ENCODE data around the gene ZNF526. TPM values are rescaled to one million over a fixed set of nuclear protein-coding genes. Genes with fewer than 3 reads are reported as not detected.
A peak's percentile ranks its signal among the peaks of the same experiment; 100 is the strongest.

The ZNF526 gene
- total RNA-seq, 1 experiment from 2014 or later = 21.3 TPM

- Histone ChIP-seq H3K27ac (ENCODE audit: low read depth, low read length, poor library complexity, severe bottlenecking) (no peak overlapping the region), H3K27me3 (replicated peaks; ENCODE audit: insufficient read depth, low read depth, low read length, poor library complexity) (peaks cover 51% of the 10 kb centered on the region), H3K9me3 (ENCODE audit: low read depth, low read length, poor library complexity, severe bottlenecking) (no peaks in the 10 kb centered on the region), H3K4me1 (ENCODE audit: insufficient read depth, low read length, poor library complexity, severe bottlenecking) (peaks cover 16% of the 10 kb centered on the region), H3K36me3 (ENCODE audit: insufficient read depth, low read length, poor library complexity, severe bottlenecking) (no peaks in the 10 kb centered on the region), H3K4me3 (ENCODE audit: low read depth, low read length, poor library complexity, severe bottlenecking) (peak overlapping the region; percentile 51)
- ChIA-PET CTCF (interaction anchor here (0.6 to 1.3 kb wide), 5 partner anchors 15 to 259 kb away, joined by 3 to 7 read pairs (median 3); no protein-coding TSS in a partner anchor), POLR2A (ENCODE audit: low non-redundant PET) (interaction anchor here (0.8 kb wide), 1 partner anchor 380 kb away, joined by 8 read pairs; no protein-coding TSS in a partner anchor)
- DNase-seq (ENCODE audit: low spot score) = no peak
- BruUV-seq (replicated peaks) = no TSS peak
- intact Hi-C loops (cut with micrococcal nuclease; ENCODE audit: unreplicated experiment) = no loop called here
- peak; percentile 91 for TF ChIP-seq EZH2 (IDR thresholded peaks at IDR 0.05; ENCODE audit: borderline replicate concordance, low read depth, low read length, poor library complexity, severe bottlenecking)
- no peak for TF ChIP-seq CTCF (conservative IDR thresholded peaks at IDR 0.05; ENCODE audit: low read depth, low read length)
Observed at GRCh38 chr19:42175952-42176648, 44.0 kb upstream of the ZNF526 start.

DNA sequence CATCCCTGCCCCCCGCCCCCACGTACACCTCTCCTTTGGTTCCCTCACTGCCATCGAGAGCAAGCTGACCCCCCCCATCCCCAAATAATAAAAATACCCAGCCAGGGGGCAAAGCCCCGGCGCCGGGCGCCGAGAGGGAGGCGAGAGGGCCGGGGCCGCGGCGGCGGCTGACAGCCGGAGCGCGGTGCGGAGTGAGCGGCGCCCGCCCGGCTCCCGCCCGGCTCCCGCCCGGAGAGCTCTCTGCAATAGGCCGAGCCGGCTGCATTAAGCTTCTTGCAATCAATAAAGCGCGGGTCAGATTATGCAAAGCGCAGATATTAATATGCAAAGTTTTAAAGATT, 43.5 kb upstream of the ZNF526 start:
- TF ChIP-seq EZH2 (IDR thresholded peaks at IDR 0.05; ENCODE audit: borderline replicate concordance, low read depth, low read length, poor library complexity, severe bottlenecking) (no peak), CTCF (conservative IDR thresholded peaks at IDR 0.05; ENCODE audit: low read depth, low read length) (no peak)
- Histone ChIP-seq H3K9me3 (ENCODE audit: low read depth, low read length, poor library complexity, severe bottlenecking) (no peaks in the 10 kb centered on the region), H3K27ac (ENCODE audit: low read depth, low read length, poor library complexity, severe bottlenecking) (no peak overlapping the region), H3K27me3 (replicated peaks; ENCODE audit: insufficient read depth, low read depth, low read length, poor library complexity) (peaks cover 51% of the 10 kb centered on the region), H3K36me3 (ENCODE audit: insufficient read depth, low read length, poor library complexity, severe bottlenecking) (no peaks in the 10 kb centered on the region), H3K4me1 (ENCODE audit: insufficient read depth, low read length, poor library complexity, severe bottlenecking) (peaks cover 16% of the 10 kb centered on the region), H3K4me3 (ENCODE audit: low read depth, low read length, poor library complexity, severe bottlenecking) (peak overlapping the region; percentile 51)
- no TSS peak for BruUV-seq (replicated peaks)
- intact Hi-C loops (cut with micrococcal nuclease; ENCODE audit: unreplicated experiment) = no loop called here
- ChIA-PET POLR2A (ENCODE audit: low non-redundant PET) (interaction anchor here (0.7 to 0.8 kb wide), 2 partner anchors 44 to 379 kb away, joined by 6 to 8 read pairs; no protein-coding TSS in a partner anchor), CTCF (interaction anchor here (0.6 to 1.3 kb wide), 5 partner anchors 15 to 259 kb away, joined by 3 to 7 read pairs (median 3); no protein-coding TSS in a partner anchor)
- no peak for DNase-seq (ENCODE audit: low spot score)

DNA sequence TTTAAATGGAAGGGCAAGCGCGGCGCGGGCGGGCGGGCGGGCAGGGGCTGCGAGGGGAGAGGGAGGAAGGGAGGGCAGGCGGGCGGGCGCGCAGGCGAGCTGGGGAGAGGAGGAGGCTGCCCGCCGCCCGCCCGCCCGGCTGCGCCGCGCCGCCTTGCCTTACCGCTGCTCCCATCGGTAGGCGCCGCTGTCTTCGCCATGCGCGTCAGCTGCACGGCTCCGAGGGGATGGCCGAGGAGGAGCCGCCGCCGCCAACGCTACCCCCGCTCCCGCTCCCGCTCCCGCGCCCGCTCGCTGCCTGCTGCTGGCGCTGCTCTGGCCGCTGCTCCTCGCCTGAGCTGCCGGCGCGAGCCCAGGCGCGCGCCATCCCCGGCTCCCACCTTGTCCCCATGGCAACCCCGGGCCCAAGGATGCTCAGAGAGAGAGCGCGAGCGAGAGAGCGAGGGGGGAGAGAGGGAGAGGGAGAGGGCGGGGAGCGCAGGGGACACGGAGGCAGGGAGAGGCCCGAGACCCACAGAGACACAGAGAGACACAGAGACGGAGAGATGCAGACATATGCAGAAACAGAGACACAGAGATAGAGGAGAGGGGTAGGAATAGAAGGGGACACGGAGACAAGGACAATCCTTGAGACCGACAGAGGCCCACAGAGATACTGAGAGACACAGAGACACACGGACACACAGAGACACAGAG, 43.0 kb upstream of the ZNF526 start:
- Histone ChIP-seq H3K4me3 (ENCODE audit: low read depth, low read length, poor library complexity, severe bottlenecking) (peak overlapping the region; percentile 51), H3K9me3 (ENCODE audit: low read depth, low read length, poor library complexity, severe bottlenecking) (no peaks in the 10 kb centered on the region), H3K4me1 (ENCODE audit: insufficient read depth, low read length, poor library complexity, severe bottlenecking) (peaks cover 16% of the 10 kb centered on the region), H3K36me3 (ENCODE audit: insufficient read depth, low read length, poor library complexity, severe bottlenecking) (no peaks in the 10 kb centered on the region), H3K27me3 (replicated peaks; ENCODE audit: insufficient read depth, low read depth, low read length, poor library complexity) (peaks cover 51% of the 10 kb centered on the region), H3K27ac (ENCODE audit: low read depth, low read length, poor library complexity, severe bottlenecking) (no peak overlapping the region)
- CTCF ChIA-PET = interaction anchor here (0.6 to 1.3 kb wide), 4 partner anchors 14 to 258 kb away, joined by 3 to 7 read pairs (median 3); no protein-coding TSS in a partner anchor
- TF ChIP-seq EZH2 (IDR thresholded peaks at IDR 0.05; ENCODE audit: borderline replicate concordance, low read depth, low read length, poor library complexity, severe bottlenecking) = no peak
- peak; percentile 50 for TF ChIP-seq CTCF (conservative IDR thresholded peaks at IDR 0.05; ENCODE audit: low read depth, low read length)
- intact Hi-C loops (cut with micrococcal nuclease; ENCODE audit: unreplicated experiment) = no loop called here
- POLR2A ChIA-PET (ENCODE audit: low non-redundant PET) = interaction anchor here (0.7 to 0.8 kb wide), 2 partner anchors 44 to 379 kb away, joined by 6 to 8 read pairs; no protein-coding TSS in a partner anchor
- no TSS peak for BruUV-seq (replicated peaks)
- peak; percentile 88 for DNase-seq (ENCODE audit: low spot score)

Data from A673 (cell line).